ENCODE measurements around the gene MARCKSL1. TPM values are rescaled to one million over a fixed set of nuclear protein-coding genes. Genes with fewer than 3 reads are reported as not detected.

MARCKSL1 gene
- total RNA-seq, 2 donors from 2014 or later: 144 to 243 TPM

GRCh38 chr1:32331549-32331948, 4.5 kb downstream of the MARCKSL1 start:
- Histone ChIP-seq H3K4me1 (replicated peaks) (peaks cover 6% of the 10 kb centered on the region), H3K9me3 (no peaks in the 10 kb centered on the region), H3K36me3 (peaks cover 9 to 20% of the 10 kb centered on the region in 2 donors), H3K4me3 (no peak overlapping the region), H3K27me3 (replicated peaks; ENCODE audit: insufficient read depth) (no peaks in the 10 kb centered on the region), H3K27ac (peak overlapping the region; percentile 58 to 63)
- intact Hi-C loops (cut with DNase I): no loop called here
- 86% methylated on average over 12 of the region's 12 CpGs for WGBS
- TF ChIP-seq POLR2AphosphoS5 (IDR thresholded peaks at IDR 0.05) (no peak), CTCF (IDR thresholded peaks at IDR 0.05) (no peak), POLR2A (IDR thresholded peaks at IDR 0.05) (no peak)
- no peak for DNase-seq (ENCODE audit: low spot score)

GRCh38 chr1:32330558-32331151, 5.4 kb downstream of the MARCKSL1 start:
- Histone ChIP-seq H3K36me3 (peaks cover 9 to 20% of the 10 kb centered on the region in 2 donors), H3K4me3 (no peak overlapping the region), H3K9me3 (no peaks in the 10 kb centered on the region), H3K27ac (no peak overlapping the region), H3K4me1 (replicated peaks) (peaks cover 6% of the 10 kb centered on the region), H3K27me3 (replicated peaks; ENCODE audit: insufficient read depth) (no peaks in the 10 kb centered on the region)
- WGBS: 86% methylated on average over 12 of the region's 12 CpGs
- TF ChIP-seq CTCF (IDR thresholded peaks at IDR 0.05): no peak
- TF ChIP-seq POLR2A (IDR thresholded peaks at IDR 0.05): no peak
- TF ChIP-seq POLR2AphosphoS5 (IDR thresholded peaks at IDR 0.05): no peak
- intact Hi-C loops (cut with DNase I): no loop called here
- DNase-seq (ENCODE audit: low spot score): no peak

GRCh38 chr1:32329931-32330466, 6.0 kb downstream of the MARCKSL1 start:
- no peak overlapping the region for H3K27ac ChIP-seq
- no peak overlapping the region for H3K4me3 ChIP-seq
- H3K27me3 ChIP-seq (replicated peaks; ENCODE audit: insufficient read depth): no peaks in the 10 kb centered on the region
- 94% methylated on average over 4 of the region's 4 CpGs for WGBS
- DNase-seq (ENCODE audit: low spot score): no peak
- peaks cover 9 to 20% of the 10 kb centered on the region in 2 donors for H3K36me3 ChIP-seq
- TF ChIP-seq CTCF (IDR thresholded peaks at IDR 0.05): no peak
- no peaks in the 10 kb centered on the region for H3K9me3 ChIP-seq
- intact Hi-C loops (cut with DNase I): no loop called here
- H3K4me1 ChIP-seq (replicated peaks): peaks cover 6% of the 10 kb centered on the region

- no peaks in the 10 kb centered on the region for H3K9me3 ChIP-seq
- intact Hi-C loops (cut with DNase I): no loop called here
- no peak overlapping the region for H3K27ac ChIP-seq
- WGBS: 94% methylated on average over 11 of the region's 11 CpGs
- H3K27me3 ChIP-seq (replicated peaks; ENCODE audit: insufficient read depth): no peaks in the 10 kb centered on the region
- TF ChIP-seq POLR2AphosphoS5 (IDR thresholded peaks at IDR 0.05) (no peak), POLR2A (IDR thresholded peaks at IDR 0.05) (no peak), CTCF (IDR thresholded peaks at IDR 0.05) (no peak)
- DNase-seq (ENCODE audit: low spot score): no peak
- H3K4me3 ChIP-seq: no peak overlapping the region
- peaks cover 9 to 15% of the 10 kb centered on the region in 2 donors for H3K36me3 ChIP-seq
- peaks cover 5% of the 10 kb centered on the region for H3K4me1 ChIP-seq (replicated peaks)
Observed at GRCh38 chr1:32327204-32327603, 8.8 kb downstream of the MARCKSL1 start.

- no peak for DNase-seq (ENCODE audit: low spot score)
- Histone ChIP-seq H3K27me3 (replicated peaks; ENCODE audit: insufficient read depth) (no peaks in the 10 kb centered on the region), H3K36me3 (no peaks in the 10 kb centered on the region), H3K27ac (peak overlapping the region in 1 of 2 donors; percentile 58), H3K4me1 (replicated peaks) (no peaks in the 10 kb centered on the region), H3K4me3 (no peak overlapping the region), H3K9me3 (no peaks in the 10 kb centered on the region)
- TF ChIP-seq POLR2AphosphoS5 (IDR thresholded peaks at IDR 0.05) (no peak), POLR2A (IDR thresholded peaks at IDR 0.05) (no peak), CTCF (IDR thresholded peaks at IDR 0.05) (no peak)
- 41% methylated on average over 5 of the region's 5 CpGs for WGBS
- intact Hi-C loops (cut with DNase I): no loop called here
Observed at GRCh38 chr1:32321712-32322291, 14.2 kb downstream of the MARCKSL1 start.
